NB4 (cell line): ENCODE measurements around the gene OR5AL1.
"Not testable (repeated sequence)": the region's sequence is repeated elsewhere in the genome, so short reads cannot be mapped to it uniquely, and the experiment has no call there.

ENCODE experiments used
- DNase-seq: peaks from one replicate; pipeline ENCODE4 v3.0.0; 2010; ENCODE audit warnings: low read depth
- H3K4me3 ChIP-seq: one replicate; pipeline ENCODE4 v1.5.1; 2011; ENCODE audit warnings: mild to moderate bottlenecking, low read depth, low read length, moderate library complexity
- MYC ChIP-seq: IDR thresholded peaks from 2 replicates; pipeline ENCODE4 v1.6.1; 2011; ENCODE audit warnings: low read depth, low read length
- POLR2A ChIP-seq: IDR thresholded peaks from 2 replicates; pipeline ENCODE4 v1.6.1; 2011; ENCODE audit warnings: mild to moderate bottlenecking; ENCODE audit not compliant: insufficient read length; ENCODE audit errors: extremely low read depth
- TF ChIP-seq, protein P1 (sequence below): IDR thresholded peaks from one replicate; pipeline ENCODE4 v1.5.1; 2012; ENCODE audit warnings: low read depth, low read length
- TF ChIP-seq, protein P2 (sequence below): IDR thresholded peaks from 2 replicates; pipeline ENCODE4 v1.6.1; 2011; ENCODE audit warnings: low read depth, low read length

OR5AL1 gene

DNA sequence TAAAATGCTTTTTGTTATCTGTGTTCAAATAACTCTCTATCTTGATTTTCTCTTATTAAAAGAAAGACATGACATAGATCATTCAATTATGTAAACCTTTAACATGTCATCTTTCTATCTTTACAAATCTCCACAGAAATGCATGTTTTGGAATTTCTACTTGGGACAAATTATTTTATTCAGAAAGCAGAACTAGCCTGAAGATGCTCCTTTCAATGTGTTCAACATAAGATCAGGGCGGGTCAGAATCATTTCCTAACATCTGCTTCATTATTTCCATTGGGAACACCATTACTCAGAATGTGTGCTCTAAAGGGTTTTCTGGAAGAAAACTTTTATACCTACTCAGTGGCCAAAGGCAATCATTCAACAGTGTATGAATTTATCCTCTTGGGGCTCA lies at the start of gene OR5AL1:
Gene OR5AL1, plus strand, starts transcription at position 301 of the 400 bp plus-strand sequence.
- TF ChIP-seq, protein P1, sequence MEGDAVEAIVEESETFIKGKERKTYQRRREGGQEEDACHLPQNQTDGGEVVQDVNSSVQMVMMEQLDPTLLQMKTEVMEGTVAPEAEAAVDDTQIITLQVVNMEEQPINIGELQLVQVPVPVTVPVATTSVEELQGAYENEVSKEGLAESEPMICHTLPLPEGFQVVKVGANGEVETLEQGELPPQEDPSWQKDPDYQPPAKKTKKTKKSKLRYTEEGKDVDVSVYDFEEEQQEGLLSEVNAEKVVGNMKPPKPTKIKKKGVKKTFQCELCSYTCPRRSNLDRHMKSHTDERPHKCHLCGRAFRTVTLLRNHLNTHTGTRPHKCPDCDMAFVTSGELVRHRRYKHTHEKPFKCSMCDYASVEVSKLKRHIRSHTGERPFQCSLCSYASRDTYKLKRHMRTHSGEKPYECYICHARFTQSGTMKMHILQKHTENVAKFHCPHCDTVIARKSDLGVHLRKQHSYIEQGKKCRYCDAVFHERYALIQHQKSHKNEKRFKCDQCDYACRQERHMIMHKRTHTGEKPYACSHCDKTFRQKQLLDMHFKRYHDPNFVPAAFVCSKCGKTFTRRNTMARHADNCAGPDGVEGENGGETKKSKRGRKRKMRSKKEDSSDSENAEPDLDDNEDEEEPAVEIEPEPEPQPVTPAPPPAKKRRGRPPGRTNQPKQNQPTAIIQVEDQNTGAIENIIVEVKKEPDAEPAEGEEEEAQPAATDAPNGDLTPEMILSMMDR = no peak
- TF ChIP-seq, protein P2, sequence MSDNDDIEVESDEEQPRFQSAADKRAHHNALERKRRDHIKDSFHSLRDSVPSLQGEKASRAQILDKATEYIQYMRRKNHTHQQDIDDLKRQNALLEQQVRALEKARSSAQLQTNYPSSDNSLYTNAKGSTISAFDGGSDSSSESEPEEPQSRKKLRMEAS = no peak
- TF ChIP-seq MYC (no peak), POLR2A (no peak)
- DNase-seq = no peak
- no peak within 1 kb of the TSS for H3K4me3 ChIP-seq

DNA sequence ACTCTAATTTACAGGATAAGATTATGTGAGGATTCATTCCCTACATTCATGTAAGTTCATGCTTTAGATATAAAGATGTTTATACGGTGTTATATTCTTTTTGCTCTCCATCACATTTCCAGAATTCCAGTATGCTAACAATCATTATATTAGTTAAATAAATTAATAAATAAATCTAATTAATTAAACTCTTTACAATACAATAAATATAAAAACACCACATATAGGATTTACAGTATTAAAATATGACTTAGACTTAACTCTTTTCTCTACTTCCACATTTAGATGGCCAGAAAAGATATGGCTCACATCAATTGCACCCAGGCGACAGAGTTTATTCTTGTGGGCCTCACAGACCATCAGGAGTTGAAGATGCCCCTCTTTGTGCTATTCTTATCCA lies 37.2 kb upstream of the OR5AL1 start, which contains the start of gene OR8U1:
Gene OR8U1, plus strand, starts transcription at position 301 of the 400 bp plus-strand sequence. Its CDS starts 0 bp downstream, at position 301.
- no peak within 1 kb of the TSS for H3K4me3 ChIP-seq
- no peak for DNase-seq
- no peak for TF ChIP-seq MYC

DNA sequence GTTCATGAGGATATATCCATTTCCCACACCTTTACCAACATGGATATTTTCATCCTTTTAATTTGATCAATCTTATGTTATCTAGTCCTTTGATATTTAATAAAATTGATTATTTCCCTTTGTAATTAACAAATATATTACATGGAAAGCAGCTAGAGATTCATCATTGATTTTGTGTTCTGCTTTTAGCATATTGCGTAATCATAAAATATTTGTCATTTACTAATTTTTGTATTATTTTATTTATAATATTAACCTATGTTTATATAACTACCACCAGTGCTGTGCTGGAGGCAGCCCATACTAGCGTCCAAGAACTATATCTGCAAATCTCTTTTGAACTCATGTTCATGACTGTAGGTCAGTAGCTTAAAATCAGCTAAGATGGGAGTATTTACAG lies 32.4 kb upstream of the OR5AL1 start:
- no peak for DNase-seq
- H3K4me3 ChIP-seq = no peak overlapping the region
- TF ChIP-seq, protein P2 = no peak
- TF ChIP-seq POLR2A (no peak), MYC (no peak)
- TF ChIP-seq, protein P1 = no peak

DNA sequence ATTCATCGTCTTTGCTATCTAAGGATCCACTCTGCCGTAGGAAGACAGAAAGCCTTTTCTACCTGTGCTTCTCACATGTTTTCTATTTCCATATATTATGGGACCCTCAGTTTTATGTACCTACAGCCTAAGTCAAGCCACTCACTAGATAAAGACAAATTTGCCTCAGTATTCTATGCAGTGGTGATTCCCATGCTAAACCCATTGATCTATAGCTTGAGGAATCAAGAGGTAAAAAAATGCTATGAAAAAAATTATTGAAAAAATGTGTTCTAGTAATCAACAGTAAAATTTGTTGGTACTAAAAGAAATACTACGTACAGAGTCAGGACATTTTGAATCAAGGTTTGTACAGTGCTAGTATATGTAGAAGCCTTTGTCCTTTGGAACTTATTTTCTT lies 18.1 kb upstream of the OR5AL1 start:
- no peak for DNase-seq
- TF ChIP-seq MYC = no peak
- no peak for TF ChIP-seq POLR2A
- TF ChIP-seq, protein P2 = no peak
- TF ChIP-seq, protein P1 = no peak
- H3K4me3 ChIP-seq = no peak overlapping the region

DNA sequence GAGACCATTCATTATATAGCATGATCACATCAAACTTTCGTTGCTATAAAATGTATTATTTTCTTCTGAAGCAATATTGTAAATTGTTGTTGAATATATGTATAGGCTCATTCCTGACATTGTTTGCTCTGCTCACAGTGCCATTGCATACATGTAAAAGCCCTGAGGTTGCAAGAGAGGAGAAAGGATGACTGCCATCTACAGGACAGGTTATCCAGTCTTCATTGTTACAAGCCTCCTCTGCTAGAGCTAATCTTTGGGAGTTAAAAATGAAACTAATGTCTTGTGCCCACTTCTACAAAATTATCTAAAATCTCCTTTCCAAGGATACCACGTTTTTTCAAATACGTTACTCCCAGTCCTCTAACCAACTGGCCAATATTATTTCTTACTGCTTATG lies 16.4 kb upstream of the OR5AL1 start:
- no peak for TF ChIP-seq POLR2A
- TF ChIP-seq, protein P1 = no peak
- no peak for TF ChIP-seq MYC
- H3K4me3 ChIP-seq = no peak overlapping the region
- peak; percentile 6 for DNase-seq

DNA sequence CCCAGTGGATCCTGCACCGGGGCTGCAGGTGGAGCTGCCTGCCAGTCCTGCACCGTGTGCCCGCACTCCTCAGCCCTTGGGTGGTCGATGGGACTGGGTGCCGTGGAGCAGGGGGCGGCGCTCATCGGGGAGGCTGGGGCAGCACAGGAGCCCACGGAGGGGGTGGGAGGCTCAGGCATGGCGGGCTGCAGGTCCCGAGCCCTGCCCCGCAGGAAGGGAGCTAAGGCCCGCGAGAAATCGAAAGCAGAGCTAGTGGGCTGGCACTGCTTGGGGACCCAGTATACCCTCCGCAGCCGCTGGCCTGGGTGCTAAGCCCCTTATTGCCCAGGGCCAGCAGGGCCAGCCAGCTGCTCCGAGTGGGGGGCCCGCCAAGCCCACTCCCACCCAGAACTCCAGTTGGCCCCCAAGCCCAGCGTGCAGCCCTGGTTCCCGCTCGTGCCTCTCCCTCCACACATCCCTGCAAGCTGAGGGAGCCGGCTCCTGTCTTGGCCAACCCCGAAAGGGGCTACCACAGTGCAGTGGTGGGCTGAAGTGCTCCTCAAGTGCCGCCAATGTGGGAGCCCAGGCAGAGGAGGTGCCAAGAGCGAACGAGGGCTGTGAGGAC lies 10.5 kb upstream of the OR5AL1 start:
- not testable (repeated sequence) for DNase-seq, H3K4me3 ChIP-seq

DNA sequence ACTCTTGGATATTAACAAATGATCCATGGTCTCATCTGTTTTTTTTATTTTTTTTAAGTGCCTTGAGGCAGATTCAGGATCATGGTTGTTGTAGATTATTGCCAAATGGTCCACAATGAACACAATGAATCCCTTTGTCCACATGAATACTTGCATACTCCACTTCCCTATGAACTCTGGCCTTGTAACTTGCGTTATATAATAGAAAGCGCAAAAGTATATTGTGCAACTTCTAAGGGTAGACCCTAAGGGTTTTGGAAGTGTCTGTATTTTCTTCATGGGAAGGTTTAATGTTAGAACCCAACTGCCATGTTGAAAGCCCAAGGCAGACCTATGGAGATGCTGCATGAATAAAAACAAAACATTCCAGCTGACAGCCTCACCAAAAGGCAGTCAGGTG lies 8.1 kb upstream of the OR5AL1 start:
- no peak overlapping the region for H3K4me3 ChIP-seq
- no peak for DNase-seq
- TF ChIP-seq, protein P2 = no peak
- TF ChIP-seq MYC (no peak), POLR2A (no peak)
- TF ChIP-seq, protein P1 = no peak
